IMR-90 (cell line): Measurements from ENCODE around the gene OR5L2.

ENCODE experiments used
- CEBPB ChIP-seq: IDR thresholded peaks from 2 replicates; pipeline ENCODE4 v1.6.1; 2012; ENCODE audit warnings: low read depth, low read length, improper control_type of control experiment
- CTCF ChIP-seq: conservative IDR thresholded peaks from 2 replicates; pipeline ENCODE4 v1.5.1; 2012; ENCODE audit warnings: mild to moderate bottlenecking, low read depth, low read length, improper control_type of control experiment
- FOS ChIP-seq: fragments of 150-350 bp; IDR thresholded peaks from 2 replicates; pipeline ENCODE4 v1.6.1; 2016; ENCODE audit warnings: low read depth, low read length
- MAZ ChIP-seq: IDR thresholded peaks from 2 replicates; pipeline ENCODE4 v1.6.1; 2012; ENCODE audit warnings: low read depth, mild to moderate bottlenecking, low read length, improper control_type of control experiment, moderate library complexity, borderline replicate concordance
- MXI1 ChIP-seq: IDR thresholded peaks from 2 replicates; pipeline ENCODE4 v1.6.1; 2012; ENCODE audit warnings: low read depth, mild to moderate bottlenecking, low read length, moderate library complexity, borderline replicate concordance
- POLR2A ChIP-seq: IDR thresholded peaks from 2 replicates; pipeline ENCODE4 v1.6.1; 2012; ENCODE audit warnings: mild to moderate bottlenecking, low read depth, low read length
- RAD21 ChIP-seq: IDR thresholded peaks from 2 replicates; pipeline ENCODE4 v1.6.1; 2012; ENCODE audit warnings: low read length, improper control_type of control experiment
- RCOR1 ChIP-seq: IDR thresholded peaks from 2 replicates; pipeline ENCODE4 v1.6.1; 2012; ENCODE audit warnings: mild to moderate bottlenecking, low read length, improper control_type of control experiment; ENCODE audit not compliant: insufficient replicate concordance
- SMC3 ChIP-seq: fragments of 150-350 bp; IDR thresholded peaks from 2 replicates; pipeline ENCODE4 v1.6.1; 2016; ENCODE audit warnings: low read depth, mild to moderate bottlenecking, antibody characterized with exemption, low read length, moderate library complexity
- TF ChIP-seq, protein P1 (sequence below): fragments of 150-350 bp; IDR thresholded peaks from 2 replicates; pipeline ENCODE4 v1.6.1; 2016; ENCODE audit warnings: low read depth, mild to moderate bottlenecking, low read length, moderate library complexity, borderline replicate concordance

DNA sequence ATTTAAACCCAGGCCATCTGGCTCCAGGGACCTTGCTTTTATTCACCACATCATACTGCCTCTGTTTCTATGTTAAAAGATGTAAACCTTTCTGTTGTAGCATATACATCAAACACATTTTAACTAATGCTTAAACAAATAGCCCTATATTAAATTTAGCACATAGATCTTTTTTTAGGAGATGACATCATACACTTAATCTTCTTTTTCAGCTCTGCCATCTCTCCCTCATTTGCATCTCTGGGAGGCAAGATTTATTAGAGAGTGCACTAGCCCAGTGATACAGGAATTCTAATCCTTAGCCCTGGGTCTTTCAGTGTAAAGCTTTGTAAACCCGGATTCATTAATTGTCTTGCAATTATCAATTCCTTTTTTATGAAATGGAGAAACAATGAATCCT, 25.1 kb downstream of the OR5L2 start:
- TF ChIP-seq CTCF (no peak), SMC3 (no peak), POLR2A (no peak), MXI1 (no peak), RAD21 (no peak), CEBPB (no peak), MAZ (no peak), RCOR1 (no peak), FOS (no peak)
- TF ChIP-seq, protein P1, sequence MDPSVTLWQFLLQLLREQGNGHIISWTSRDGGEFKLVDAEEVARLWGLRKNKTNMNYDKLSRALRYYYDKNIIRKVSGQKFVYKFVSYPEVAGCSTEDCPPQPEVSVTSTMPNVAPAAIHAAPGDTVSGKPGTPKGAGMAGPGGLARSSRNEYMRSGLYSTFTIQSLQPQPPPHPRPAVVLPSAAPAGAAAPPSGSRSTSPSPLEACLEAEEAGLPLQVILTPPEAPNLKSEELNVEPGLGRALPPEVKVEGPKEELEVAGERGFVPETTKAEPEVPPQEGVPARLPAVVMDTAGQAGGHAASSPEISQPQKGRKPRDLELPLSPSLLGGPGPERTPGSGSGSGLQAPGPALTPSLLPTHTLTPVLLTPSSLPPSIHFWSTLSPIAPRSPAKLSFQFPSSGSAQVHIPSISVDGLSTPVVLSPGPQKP = no peak
